Activated CD8-positive, alpha-beta memory T cell treated with anti-CD3 and anti-CD28 coated beads for 24 hours (primary cell): ENCODE measurements around the gene MRPL45.

ENCODE experiments used
- DNase-seq: peaks from one replicate; pipeline ENCODE4 v3.0.0-alpha.2; 2020

The MRPL45 gene

DNA sequence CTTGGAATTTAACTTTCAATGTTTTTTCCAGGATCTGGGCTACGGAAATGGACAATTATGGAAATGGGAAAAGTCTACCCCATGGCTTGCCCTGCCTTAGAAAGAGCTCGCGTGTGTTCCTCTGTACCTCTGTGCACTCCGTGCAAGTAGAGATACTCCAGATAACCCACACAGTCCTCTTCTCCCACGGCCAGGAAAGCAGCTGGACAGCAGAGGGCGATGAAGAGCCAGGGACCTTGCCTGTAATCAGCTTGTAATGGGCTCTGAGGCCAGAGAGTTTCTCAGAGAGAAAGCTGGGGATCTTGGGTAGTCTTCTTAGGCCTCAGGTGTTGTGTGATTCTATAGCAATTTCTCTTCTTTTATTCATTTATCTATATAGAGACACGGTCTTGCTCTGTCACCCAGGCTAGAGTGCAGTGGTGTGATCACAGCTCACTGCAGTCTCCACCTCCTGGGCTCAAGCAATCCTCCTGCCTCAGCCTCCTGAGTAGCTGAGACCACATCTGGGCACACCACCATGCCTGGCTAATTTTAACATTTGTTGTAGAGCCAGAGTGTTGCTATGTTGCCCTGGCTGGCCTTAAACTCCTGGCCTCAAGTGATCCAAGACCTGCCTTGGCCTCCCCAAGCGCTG, 52.2 kb downstream of the MRPL45 start:
- DNase-seq, result peak; percentile 93

DNA sequence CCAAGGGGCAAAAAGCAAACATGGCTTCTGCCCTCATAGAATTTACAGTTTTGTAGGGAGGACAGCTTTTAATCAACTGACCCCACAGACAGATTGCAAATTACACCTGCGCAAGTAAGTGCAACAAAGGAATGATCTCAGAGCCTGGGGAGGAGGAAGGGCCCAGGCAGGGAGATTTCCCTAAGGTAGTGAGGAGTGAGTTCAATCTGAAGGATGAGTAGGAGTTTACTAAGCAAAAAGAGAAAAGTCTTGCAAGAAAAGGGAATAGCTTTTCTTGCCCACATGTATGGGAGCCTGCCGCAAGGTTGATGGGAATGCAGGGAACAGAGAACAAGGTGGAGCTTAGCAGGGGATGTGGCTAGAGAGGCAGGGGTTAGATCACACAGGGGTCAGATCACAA, 53.1 kb downstream of the MRPL45 start:
- no peak for DNase-seq

DNA sequence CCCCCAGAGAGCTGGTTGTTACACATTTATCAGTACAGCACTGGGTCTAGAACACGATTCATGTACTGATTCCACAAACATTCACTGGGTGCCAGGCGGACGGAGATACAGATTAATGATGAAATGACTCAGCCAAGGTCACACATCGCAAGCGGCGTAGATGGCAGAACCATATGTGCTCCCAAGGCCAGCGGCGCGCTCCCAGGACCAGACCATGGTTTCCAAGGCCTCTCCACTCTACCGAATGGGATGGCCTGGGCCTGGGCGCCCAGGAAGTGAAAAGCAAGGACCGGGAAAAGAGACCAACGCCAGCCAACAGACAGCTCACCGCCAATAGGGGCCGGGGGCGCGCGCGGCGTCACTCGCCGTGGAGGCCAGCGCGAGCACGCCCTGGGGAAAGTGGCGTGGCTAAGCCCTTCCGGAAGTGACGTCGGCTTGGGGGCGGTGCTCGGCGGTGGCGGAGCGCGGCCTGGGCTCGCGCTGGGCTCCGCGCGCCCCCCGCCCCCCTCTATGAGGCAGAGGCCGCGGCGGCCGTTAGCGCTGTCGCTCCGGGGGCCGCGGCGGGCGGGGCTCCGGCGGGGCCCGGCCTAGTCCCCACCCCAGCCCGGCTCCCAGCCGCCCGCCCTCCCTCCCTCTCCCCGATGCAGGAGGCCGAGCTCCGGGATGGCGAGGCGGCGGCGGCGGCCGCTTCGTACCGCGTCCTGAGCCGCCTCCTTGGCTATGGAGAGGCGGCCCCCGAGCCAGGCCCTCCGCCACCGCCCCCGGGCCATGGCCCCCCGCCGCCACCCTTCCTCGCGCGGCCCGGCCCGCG, 54.6 kb downstream of the MRPL45 start, which contains the start of gene SOCS7:
Gene SOCS7, plus strand, starts transcription at position 433 of the 811 bp plus-strand sequence. Its CDS starts 209 bp downstream, at position 642.
- peak; percentile 98 for DNase-seq

DNA sequence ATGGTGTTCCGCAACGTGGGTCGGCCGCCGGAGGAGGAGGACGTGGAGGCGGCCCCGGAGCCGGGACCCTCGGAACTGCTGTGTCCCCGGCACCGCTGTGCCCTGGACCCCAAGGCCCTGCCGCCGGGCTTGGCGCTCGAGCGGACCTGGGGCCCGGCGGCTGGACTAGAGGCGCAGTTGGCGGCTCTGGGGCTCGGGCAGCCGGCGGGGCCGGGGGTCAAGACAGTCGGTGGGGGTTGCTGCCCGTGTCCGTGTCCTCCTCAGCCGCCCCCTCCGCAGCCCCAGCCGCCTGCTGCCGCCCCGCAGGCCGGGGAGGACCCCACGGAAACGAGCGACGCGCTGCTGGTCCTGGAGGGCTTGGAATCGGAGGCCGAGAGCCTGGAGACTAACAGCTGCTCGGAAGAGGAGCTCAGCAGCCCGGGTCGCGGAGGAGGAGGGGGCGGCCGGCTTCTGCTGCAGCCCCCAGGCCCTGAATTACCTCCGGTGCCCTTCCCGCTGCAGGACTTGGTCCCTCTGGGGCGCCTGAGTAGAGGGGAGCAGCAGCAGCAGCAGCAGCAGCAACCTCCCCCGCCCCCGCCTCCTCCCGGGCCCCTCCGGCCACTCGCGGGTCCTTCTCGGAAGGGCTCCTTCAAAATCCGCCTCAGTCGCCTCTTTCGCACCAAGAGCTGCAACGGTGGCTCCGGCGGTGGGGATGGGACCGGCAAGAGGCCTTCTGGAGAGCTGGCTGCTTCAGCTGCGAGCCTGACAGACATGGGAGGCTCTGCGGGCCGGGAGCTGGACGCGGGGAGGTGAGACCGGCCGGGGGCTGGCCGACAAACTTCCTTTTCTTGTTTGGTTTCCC, 55.5 kb downstream of the MRPL45 start:
- peak; percentile 65 for DNase-seq

DNA sequence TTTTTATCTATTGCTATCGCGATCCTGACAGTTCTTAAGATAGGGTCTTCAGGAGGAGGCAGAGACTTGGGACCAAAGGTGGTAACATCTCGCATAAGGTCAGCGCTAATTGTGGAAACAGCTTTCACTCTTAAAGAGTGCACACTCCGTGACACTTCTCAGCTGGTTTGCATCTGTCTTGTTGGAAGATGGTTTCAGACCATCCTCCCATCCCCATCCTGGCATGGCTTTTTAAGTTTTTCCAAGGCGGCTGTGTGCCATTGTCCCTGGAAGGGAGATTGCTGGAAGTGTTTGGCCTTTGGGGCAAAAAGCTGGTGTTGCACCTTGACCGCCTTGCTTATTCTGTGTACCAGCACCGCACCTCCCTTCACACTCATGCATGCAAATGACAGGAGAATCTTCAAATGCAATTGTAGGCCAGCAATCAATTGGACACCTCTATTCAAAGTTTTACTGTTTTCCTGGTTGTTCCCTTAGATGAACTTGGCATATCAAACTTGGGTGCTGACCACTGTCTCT, 56.2 kb downstream of the MRPL45 start:
- DNase-seq, result no peak

DNA sequence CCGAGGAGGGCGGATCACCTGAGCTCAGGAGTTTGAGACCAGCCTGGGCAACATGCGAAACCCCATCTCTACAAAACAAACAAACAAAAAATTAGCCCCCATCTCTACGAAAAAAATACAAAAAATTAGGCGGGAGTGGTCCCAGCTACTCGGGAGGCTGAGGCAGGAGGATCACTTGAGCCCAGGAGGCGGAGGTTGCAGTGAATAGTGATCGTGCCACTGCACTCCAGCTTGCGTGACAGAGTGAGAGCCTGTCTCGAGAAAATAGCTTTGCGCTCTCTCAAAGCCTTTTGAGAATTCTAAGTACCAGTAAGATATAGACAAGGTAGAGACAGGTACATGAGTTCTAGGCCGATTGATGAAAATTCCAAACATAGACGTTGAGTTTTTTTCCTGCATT, 56.7 kb downstream of the MRPL45 start:
- no peak for DNase-seq

DNA sequence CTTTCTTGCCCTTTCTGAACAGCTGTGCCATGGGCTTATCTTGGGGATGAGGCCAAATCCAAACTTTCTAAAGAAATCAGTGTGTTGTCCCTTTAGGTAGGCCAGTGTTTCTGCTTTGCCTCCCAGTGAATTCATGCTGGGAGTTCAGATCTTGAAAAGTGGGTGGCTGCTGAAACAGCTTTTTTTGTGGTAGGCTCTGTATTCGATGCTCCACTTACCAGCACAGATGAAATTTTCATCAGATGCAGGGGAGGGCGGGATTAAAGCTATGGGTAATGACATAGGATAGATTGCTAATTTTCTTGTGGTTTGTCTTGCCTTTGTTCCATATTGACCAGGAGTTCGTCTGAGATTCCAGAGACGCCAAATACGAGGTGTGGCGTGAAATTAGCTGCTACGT, 57.5 kb downstream of the MRPL45 start:
- DNase-seq, result no peak

DNA sequence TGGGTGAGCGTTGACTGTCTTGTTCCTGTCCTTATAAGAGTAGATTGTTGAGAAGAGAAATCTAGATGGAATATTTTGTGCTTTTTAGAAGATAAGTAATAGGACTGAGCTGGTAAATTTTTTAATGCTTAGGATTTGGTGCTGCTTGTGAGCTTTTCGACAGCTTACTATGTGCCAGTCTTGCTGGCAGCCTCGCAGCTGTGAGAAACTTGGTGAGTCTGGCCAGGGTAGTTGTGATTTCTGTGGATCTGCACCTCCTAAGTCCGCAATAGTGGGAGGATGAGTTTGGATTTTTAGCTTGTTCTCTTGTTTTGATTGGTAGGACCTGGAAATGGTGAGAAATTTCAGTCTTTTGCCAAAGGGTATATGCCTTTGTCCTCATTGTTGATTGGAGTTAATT, 58.3 kb downstream of the MRPL45 start:
- no peak for DNase-seq

DNA sequence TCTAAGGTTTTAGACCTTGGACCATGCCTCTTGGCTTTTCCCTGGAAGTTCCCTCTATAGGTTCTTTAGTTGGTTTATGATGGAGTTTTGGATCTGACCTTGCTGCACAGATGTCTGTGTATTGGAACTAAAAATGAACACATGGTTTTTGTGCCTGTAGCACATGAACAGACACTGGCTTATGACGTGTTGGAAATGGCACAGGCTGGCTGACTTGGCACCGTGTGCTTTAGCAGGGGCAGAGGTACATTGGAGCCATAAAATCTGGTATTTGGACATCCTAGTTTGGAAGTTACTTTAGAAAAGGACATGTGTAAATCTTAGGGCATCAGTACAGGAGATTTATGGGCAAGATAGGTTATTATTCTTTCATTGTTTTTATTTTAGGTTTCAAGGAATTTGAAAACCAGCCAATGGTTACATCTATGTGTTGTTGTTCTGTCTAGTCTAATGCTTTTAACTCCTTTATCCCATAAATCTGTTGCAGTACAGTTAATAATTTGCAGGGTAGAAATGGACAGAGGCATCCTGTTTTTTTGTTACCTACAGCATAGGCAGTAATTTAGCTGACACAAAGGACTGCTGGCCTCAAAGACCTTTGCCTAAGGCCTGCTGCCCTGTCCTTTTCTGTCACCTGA, 60.6 kb downstream of the MRPL45 start:
- no peak for DNase-seq

DNA sequence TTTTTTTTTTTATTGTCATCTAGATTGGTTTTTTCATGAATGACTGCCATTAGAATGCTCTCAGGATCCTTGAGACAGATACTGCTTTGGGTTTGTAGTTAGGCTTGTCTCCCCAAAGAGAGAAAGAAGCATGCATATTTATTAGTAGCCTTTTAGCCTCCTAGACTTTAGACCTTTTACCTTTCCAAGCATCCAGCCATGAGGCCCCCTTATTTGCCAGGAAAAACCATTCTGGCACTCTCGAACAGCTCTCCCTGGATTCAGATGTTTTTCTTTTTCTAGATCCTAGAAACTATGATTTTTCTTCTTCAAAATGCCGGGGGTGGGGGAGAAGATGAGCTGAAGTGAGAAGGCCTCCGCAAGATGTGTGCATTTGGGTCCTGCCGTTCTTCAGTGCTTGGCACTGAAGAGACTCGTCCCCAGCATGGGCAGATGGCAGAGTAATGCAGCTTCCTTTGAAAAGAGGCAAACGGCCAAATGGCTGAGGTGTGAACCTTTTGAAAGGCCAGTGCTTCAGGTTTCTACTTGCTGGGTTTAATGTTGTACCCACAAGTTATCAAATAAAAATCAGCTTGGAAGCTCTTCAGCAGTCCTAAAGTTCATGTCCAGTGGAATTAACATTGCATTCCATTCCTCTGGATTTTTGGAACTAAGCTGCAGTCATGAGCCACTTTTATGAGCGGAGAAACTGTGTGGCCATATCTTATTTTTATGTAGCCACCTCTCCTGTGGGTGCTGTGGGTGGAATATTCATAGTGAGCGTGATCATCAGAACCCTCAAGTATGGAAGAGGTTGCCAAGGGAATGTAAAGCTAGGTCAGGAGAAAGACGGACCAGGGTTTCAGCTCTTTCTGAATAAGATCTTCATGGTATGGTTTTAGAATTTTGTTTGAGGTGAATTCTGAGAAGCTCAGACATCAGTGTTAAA, 61.9 kb downstream of the MRPL45 start:
- DNase-seq, result no peak

DNA sequence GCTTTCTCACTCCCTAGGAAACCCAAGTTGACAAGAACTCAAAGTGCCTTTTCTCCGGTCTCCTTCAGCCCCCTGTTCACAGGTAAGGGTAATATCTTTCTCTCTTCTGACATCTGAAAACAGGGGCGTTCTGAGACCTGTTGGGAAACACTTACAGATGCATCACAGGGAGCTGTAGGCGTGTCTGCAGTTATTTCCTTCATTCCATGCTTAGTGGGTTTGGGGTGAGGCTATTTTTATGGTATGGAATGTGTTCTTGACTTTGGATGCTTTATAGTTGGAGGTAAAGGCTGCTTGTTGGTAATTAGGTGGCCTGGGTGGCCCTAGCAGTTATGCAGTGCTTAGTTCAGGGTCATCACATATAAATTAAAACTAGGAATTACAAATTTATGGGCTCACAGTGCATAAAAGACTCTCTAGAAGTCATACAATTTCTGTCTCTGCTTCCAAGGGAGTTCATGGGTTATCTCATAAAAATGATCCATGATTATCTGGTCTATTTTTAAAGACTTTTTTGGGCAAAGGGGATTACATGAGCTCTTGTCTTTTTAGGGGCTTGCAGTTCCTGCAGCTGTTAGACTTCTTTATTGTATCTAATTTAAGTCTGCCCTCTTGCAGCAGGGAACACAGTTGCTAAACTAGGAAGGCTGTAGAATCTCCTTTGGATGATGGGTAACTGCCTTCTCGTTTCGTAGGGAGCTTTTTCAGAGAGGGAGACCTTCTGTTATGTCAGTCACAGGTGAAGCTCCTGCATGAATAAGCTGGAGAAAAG, 64.9 kb downstream of the MRPL45 start:
- DNase-seq, result no peak

DNA sequence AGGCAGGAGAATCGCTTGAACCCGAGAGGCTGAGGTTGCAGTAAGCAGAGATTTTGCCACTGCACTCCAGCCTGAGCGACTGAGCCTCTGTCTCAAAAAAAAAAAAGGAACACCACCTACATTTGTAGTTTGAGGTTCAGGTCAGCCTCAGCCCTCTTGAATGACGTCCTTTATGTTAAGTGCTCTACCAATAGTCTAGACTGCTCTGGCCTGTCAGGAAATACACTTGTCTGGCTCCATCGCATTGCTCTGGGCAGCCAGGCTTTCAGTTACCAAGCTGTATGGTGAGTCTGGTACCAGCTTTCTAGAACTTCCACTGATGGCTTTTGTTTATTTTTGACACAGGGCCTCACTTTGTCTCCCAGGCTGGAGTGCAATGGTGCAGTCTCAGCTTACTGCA, 66.0 kb downstream of the MRPL45 start:
- DNase-seq, result no peak

DNA sequence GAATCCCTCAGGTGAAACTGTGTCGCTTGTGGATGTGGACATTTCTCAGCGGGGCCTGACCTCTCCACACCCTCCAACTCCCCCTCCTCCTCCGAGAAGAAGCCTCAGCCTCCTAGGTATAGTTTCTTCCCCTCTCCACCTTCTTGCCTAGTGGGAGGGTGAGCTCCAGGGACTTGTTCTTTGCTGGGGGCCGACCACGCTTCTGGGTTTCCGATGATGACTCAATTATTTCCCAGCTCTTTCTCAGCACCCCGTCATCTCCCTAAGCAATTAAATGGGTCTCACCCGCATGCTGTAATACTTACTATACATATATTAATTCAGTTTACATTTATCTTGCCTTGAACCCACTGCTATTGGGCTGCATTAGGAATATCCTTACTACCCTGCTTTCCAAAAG, 67.8 kb downstream of the MRPL45 start:
- no peak for DNase-seq

DNA sequence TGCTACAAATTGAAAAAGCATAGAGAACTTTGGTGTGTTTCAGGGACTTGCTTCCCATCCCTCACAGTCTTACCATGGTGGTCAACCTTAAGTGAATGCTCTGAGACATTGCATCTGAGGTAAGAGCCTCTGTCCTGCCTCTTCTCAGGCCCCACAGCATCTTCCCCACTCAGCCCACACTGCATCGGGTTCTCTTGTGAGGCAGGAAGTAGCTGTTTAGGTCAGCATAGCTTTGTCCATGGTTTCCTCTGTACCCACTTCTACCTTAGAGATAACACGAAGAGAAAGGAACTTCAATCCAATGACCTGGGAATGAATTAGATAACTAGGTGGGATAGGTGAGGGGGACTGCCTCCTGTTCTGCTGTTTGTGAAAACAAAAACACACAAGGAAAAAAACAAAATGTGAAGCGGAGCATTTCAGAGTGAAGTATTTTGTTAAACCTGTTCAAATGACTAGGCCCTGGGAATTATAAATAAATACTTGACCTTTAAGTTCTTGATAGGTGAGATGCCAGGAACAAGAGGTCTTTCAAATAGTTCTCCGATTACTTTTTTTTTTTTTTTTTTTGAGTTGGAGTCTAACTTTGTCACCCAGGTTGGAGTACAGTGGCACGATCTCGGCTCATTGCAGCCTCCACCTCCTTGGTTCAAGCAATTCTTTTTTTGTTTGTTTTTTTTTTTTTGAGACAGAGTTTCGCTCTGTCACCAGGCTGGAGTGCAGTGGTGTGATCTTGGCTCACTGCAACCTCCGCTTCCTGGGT, 72.3 kb downstream of the MRPL45 start:
- no peak for DNase-seq
